DLD1 (cell line): ENCODE measurements around the gene ANXA3.

Experiments
- in situ Hi-C: cut with HindIII; loops from 2 replicates; pipeline ENCODE4 v1.10.0; 2017; ENCODE audit warnings: low sequenced_read_pairs

Gene ANXA3

DNA sequence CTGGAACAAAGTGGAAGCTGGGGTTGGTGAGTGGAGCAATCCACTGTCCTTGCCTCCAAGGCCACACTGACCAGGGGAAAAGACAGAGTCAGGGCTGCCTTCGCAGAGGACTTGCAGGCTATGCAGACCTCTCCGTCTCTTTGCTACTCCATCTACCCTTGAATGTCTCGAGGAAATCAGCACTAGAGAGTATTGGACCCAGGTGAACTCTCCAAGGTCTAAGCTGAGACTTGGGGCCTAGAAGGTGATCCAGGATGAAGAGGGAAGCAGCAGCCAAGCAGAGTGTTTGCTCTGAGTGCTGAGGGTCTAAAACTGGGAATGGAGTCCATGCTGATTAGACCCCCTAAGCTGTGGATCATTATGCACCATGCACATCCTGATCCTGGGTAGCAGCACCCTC is 54.5 kb downstream of the ANXA3 start:
- in situ Hi-C loops = loop anchor here (25.0 kb wide), 1 partner anchor 256 kb away; no protein-coding TSS in a partner anchor

- in situ Hi-C loops = loop anchor here (25.0 kb wide), 1 partner anchor 256 kb away; no protein-coding TSS in a partner anchor
Measured at GRCh38 chr4:78606530-78607095, 55.0 kb downstream of the ANXA3 start.

GRCh38 chr4:78608684-78609083 is 57.1 kb downstream of the ANXA3 start:
- in situ Hi-C loops = loop anchor here (25.0 kb wide), 1 partner anchor 254 kb away; no protein-coding TSS in a partner anchor

- in situ Hi-C loops = loop anchor here (25.0 kb wide), 1 partner anchor 253 kb away; no protein-coding TSS in a partner anchor
Measured at GRCh38 chr4:78609580-78609979, 58.0 kb downstream of the ANXA3 start.

DNA sequence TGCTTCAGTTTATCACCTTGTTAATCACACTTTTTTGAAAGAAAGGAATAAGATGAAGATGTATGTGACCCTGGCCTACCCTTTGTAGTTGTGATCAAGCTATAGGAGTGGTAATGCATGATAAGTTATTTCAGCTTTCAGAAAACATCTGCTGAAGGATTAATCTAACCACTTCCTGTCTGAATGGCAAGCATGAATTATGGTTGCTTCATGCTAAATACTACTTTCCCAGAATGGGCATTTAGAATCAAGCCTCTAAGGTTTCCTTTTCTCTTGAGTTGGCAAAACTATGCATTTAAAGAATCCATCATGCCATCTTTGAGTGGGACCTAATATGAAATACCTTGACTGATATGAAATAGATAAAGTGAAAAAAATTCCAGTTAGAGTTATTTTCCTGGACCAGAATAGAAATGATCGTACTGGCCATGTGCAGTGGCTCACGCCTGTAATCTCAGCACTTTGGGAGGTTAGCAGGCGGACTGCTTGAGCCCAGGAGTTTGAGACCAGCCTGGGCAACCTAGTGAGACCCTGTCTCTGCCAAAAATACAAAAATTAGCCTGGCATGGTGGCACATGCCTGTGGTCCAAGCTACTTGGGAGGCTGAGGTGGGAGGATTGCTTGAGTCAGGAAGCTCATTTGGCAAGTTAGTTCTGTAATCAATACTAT is 59.1 kb downstream of the ANXA3 start:
- in situ Hi-C loops = loop anchor here (25.0 kb wide), 1 partner anchor 252 kb away; no protein-coding TSS in a partner anchor

DNA sequence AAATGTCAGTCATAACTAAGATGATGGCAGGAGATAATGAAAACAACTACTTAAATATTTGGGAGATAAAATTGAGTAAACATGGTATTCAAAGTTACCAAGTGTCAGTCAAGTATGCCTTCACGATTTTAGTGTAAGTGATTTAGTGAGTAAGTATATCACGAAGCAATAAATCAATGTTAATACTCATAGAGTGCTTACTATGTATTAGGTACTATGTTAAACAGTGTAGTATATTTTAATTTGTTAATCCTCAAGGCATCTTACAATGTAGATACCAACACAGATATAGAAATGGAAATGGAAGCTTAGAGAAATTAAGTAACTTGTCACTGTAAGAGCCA is 59.6 kb downstream of the ANXA3 start:
- in situ Hi-C loops = loop anchor here (25.0 kb wide), 1 partner anchor 251 kb away; no protein-coding TSS in a partner anchor

DNA sequence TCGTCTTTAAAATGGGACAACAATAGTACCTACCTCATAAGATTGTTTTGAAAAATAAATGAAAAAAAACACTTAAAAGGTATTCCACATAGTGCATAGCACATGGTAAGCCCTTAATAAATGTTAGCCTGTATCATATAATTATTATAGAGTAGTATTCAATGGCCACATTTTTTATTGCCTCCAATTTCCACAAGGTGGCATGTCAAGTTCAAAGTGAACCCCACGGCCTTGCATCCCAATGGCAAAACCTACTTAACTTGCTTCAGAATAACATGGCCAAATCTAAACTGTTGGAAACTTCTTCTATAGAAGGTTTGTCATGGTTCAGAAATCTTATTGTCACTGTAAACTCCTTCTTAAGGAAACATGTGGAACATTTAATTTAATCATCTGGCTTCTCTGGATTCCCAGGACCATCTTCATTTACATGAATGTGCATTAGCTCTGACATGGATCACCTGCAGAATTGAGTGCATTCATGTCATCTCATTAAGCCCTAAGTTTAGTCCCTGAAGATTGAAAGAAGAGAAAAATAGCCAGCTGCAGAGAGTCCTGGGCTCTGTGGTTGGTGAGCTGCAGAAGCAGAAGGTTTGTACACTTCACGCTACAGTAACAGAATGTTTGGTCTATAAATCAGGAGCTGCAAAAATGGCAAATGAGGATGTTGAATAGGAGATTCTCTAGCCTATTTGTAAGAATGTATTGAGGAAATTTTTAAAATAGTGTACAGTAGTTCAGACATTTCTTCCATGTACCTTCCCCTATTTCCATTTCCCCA is 61.0 kb downstream of the ANXA3 start:
- in situ Hi-C loops = loop anchor here (25.0 kb wide), 1 partner anchor 250 kb away; no protein-coding TSS in a partner anchor

DNA sequence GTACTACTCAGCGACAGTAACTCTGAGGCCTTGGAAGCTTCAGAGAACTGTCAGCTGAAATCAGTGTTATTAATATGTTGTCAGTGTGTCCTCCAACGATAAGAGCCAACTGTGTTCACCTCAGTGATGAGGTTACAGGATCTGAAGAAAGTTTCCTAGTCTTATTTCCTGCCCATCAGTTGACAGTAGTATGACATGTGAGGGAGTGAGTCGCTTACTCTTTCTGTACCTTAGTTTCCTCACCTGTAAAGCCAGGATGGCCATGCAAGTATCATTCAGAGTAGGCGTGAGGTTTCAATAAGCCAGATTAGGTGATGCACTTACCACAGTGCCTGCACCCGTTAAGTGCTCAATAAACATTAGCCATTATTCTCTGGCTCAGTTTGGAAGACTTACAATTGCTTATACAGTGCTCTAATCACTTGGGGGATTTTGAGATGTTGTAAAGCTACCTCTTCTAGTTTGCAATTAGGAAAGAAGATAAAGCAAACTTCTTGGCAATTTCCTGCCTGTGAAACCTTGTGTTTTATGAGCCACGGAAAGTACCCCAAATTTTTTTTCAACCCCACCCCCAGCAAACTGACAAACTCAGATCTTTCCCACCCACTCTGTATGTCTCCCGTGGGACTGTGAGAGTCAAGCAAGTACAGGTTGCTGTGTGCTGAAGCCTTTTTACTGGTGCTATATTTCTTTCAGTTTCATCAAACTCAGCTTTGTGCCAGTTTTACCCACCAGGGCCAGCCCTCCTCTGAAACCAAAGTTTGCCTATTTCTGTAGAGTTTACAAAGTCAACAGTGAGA is 62.2 kb downstream of the ANXA3 start:
- in situ Hi-C loops = loop anchor here (25.0 kb wide), 1 partner anchor 249 kb away; no protein-coding TSS in a partner anchor

DNA sequence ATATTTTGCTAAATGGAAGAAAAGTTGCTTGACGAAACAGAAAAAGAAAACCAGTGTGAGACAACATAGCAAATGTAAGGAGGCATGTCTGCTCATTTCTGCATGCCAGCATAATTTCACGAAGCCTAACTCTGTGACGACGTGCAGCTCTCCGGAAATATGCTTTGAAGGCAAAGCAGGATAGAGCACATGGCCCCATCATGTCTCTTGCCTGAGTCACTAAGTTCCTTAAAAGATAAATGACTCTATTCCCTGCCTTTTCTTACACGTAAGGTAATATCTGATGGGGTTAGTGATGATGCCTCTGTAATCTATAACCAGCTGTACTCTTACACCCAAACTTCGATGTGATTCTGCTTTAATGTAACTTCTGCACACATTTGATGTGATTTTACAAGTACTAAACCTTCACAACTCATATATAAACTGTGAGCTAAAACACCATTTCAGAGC is 64.5 kb downstream of the ANXA3 start:
- in situ Hi-C loops = loop anchor here (25.0 kb wide), 1 partner anchor 246 kb away; no protein-coding TSS in a partner anchor

DNA sequence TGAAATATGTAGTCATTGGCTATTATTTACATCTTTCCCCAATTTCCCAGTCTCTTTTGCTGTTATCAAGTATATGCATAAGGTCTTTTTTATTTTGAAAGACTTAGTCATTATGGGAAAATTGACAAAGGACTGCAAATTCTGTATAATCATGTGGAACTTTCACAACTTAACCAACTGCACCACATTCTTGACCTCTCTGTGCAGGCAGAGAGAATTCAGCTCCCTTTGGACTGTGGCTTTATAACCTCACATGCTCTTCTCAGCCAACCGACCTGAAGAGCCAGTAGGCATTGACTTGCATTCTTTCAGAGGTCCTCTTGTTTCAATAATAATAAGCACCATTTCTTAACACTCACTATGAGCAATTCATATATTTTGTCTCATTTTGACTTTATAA is 66.9 kb downstream of the ANXA3 start:
- in situ Hi-C loops = loop anchor here (25.0 kb wide), 1 partner anchor 244 kb away; no protein-coding TSS in a partner anchor

DNA sequence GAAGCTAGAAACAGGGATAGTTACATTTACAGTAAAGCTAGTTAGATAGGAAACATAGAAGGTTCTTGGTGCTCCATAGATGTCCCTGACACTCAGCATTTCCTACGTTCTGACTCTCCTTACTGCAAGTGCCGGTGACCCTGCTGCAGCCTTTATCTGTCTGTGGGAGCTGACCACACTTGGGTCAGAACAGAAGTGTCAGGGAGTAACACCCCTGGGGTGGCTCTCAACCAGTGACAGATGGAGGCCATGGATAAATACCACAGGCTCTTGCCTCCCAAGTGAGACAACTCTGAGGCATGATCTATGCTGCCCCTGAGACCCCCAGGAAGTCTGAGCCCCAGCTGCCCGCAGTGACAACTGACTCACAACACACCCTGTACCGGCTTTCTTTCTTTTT is 69.8 kb downstream of the ANXA3 start:
- in situ Hi-C loops = loop anchor here (25.0 kb wide), 1 partner anchor 241 kb away; no protein-coding TSS in a partner anchor

- in situ Hi-C loops = loop anchor here (25.0 kb wide), 1 partner anchor 240 kb away; no protein-coding TSS in a partner anchor
Measured at GRCh38 chr4:78622253-78622979, 70.8 kb downstream of the ANXA3 start.

- in situ Hi-C loops = loop anchor here (25.0 kb wide), 1 partner anchor 238 kb away; no protein-coding TSS in a partner anchor
Measured at GRCh38 chr4:78624048-78624447, 72.5 kb downstream of the ANXA3 start.

DNA sequence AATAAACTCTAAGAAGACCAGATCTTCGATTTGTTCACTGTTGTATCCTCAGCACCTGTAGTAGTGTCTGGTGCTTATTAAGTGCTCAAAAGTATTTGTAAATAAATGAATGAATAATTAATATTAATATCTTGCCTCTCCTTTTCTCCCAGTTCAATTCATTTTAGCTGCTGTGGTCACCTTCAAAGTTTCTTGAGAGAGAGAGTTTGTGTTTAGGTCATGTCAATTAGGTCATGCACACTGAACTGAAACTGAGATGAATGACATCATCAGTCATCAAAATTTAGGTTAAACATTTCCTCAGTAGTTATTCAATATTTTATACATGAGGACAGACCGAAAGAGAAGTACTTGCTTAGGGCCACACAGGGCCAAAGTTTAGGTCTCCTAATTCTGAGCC is 73.5 kb downstream of the ANXA3 start:
- in situ Hi-C loops = no loop called here

- in situ Hi-C loops = no loop called here
Measured at GRCh38 chr4:78627046-78627965, 75.7 kb downstream of the ANXA3 start.

DNA sequence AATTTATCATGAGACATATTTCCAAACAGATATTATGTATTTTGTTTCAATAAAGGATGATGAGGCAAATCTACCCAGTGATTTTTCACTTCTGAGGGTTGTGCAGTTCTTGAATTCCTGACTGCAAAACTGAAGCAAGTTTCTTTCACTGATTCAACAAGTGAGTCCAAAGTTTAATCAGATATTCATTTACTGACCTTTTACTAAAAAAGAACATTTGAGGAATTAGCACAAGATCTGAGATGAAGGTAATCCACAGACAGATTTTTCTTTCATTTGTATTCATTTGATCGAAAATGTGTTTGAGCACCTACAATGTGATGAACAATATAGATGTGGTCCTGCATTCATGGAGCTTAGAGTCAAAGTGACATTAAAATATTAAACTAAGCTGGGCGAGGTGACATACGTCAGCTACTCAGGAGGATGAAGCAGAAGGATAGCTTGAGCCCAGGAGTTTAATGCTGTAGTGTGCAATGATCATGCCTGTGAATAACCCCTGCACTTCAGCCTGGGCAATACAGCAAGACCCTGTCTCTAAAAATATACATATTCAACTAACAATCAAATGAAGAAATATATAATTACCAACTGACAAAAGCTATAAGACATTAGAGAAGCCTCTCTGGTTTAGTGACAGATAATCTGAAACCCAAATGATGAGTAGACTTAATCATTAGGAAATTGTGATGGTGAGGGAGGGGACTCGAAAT is 76.6 kb downstream of the ANXA3 start:
- in situ Hi-C loops = no loop called here

DNA sequence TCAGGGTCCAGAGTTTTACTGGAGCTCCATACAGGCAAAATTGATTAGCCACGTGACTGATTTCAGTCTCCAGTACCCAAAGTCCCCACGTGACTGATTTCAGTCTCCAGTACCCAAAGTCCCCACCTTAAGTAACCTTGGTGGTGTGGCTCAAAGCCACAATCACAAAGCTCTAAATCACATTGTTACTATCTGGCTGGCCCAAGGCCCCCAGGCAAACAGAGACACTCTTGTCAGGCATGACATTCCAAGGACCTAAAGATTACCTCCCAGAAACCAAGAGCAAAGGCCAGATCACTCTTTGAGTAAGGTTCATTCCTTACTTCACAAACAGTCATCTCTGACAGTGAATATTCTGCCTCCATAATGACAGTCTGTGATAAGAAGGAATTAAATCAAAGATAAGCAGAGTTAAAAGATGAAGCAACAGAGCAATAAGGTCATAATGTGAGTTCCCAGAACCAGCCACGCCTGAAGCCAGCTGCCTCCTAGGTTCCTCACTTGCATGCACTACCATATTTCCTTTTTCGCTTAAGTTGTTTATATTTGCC is 78.5 kb downstream of the ANXA3 start:
- in situ Hi-C loops = no loop called here

DNA sequence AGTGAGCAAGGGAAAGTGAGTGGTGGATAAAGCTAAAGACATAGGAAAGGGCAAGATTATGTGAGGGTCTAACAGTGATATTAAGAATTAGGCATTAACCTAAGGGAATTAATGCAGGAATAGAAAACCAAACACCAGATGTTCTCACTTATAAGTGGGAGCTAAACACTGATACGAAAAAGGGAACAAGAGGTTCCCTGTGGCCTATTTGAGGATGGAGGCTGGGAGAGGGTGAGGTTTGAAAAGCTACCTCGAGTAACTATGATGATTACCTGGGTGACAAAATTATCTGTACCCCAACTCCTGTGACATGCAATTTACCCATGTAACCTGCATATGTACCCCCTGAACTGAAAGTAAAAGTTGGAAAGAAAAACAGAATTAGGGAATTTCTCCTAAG is 79.0 kb downstream of the ANXA3 start:
- in situ Hi-C loops = no loop called here
